H1 (cell line): ENCODE results near the gene LDLRAD4. TPM values are rescaled to one million over a fixed set of nuclear protein-coding genes. Genes with fewer than 3 reads are reported as not detected.
A peak's percentile ranks its signal among the peaks of the same experiment; 100 is the strongest.

Source experiments
- CTCF ChIA-PET: fragments of 300-600 bp; sonication (Branson Sonifier 250); formaldehyde crosslinking; loops from one replicate; lab custom pipeline; 2021; ENCODE audit not compliant: partially characterized antibody; lab: Charles Lee
- POLR2A ChIA-PET: fragments of 300-600 bp; sonication (Branson Sonifier 250); formaldehyde crosslinking; loops from one replicate; lab custom pipeline; 2021; ENCODE audit warnings: inconsistent platforms; ENCODE audit not compliant: partially characterized antibody; lab: Charles Lee
- DNase-seq, 2 experiments: peaks; one replicate each; pipeline versions ENCODE4 v3.0.0 to v3.0.0-alpha.2; 2010 to 2022; ENCODE audit warnings: low spot score in 2 of 2, low read depth in 1 of 2, mixed read lengths in 1 of 2
- FAIRE-seq: peaks from 2 replicates; lab custom pipeline; 2011; peaks lifted over from hg19 to GRCh38; lab: Jason Lieb, UNC
- H2AFZ ChIP-seq: 2 replicates; pipeline ENCODE4 v1.8.1; 2012; ENCODE audit warnings: low read length, inconsistent platforms
- H2AK5ac ChIP-seq: 2 replicates; pipeline ENCODE4 v1.6.1; 2013; ENCODE audit warnings: low read depth, low read length
- H2BK120ac ChIP-seq: replicated peaks from 2 replicates; pipeline ENCODE3; 2013; ENCODE audit warnings: low read depth, low read length, inconsistent platforms
- H2BK12ac ChIP-seq: 2 replicates; pipeline ENCODE4 v1.6.1; 2013; ENCODE audit warnings: low read depth, low read length
- H2BK15ac ChIP-seq: 2 replicates; pipeline ENCODE4 v1.6.1; 2013; ENCODE audit warnings: low read length
- H2BK20ac ChIP-seq: 2 replicates; pipeline ENCODE4 v1.6.1; 2013; ENCODE audit warnings: low read length
- H2BK5ac ChIP-seq: 2 replicates; pipeline ENCODE4 v1.6.1; 2013; ENCODE audit warnings: low read depth, low read length
- H3K14ac ChIP-seq: 2 replicates; pipeline ENCODE4 v1.6.1; 2013; ENCODE audit warnings: inconsistent platforms; ENCODE audit not compliant: insufficient read length
- H3K18ac ChIP-seq: 2 replicates; pipeline ENCODE4 v1.6.1; 2013; ENCODE audit warnings: low read length; ENCODE audit errors: extremely low read depth
- H3K23ac ChIP-seq: 2 replicates; pipeline ENCODE4 v1.6.1; 2013; ENCODE audit warnings: inconsistent platforms; ENCODE audit not compliant: insufficient read length
- H3K23me2 ChIP-seq: 2 replicates; pipeline ENCODE4 v1.6.1; 2013; ENCODE audit warnings: low read depth, low read length
- H3K27ac ChIP-seq: 2 replicates; pipeline ENCODE4 v1.6.1; 2011; ENCODE audit warnings: low read depth, low read length, inconsistent platforms
- H3K27me3 ChIP-seq, 4 experiments: replicated peaks in 1 of 4; 1 replicate in 1 of 4; 2 replicates in 3 of 4; pipeline versions ENCODE4 v1.6.1 to v1.8.1; 2011 to 2013; ENCODE audit warnings: low read length in 3 of 4, mild to moderate bottlenecking in 3 of 4, inconsistent platforms in 2 of 4, mixed read lengths in 2 of 4, moderate library complexity in 1 of 4; ENCODE audit not compliant: control insufficient read depth in 3 of 4, insufficient read depth in 3 of 4; ENCODE audit errors: extremely low read depth in 1 of 4
- H3K36me3 ChIP-seq, 4 experiments: 2 replicates each; pipeline versions ENCODE4 v1.6.1 to v1.8.1; 2011 to 2013; ENCODE audit warnings: mild to moderate bottlenecking in 4 of 4, low read length in 3 of 4, moderate library complexity in 2 of 4, control low read depth in 1 of 4, inconsistent platforms in 1 of 4; ENCODE audit not compliant: insufficient read depth in 4 of 4, control insufficient read depth in 2 of 4
- H3K4ac ChIP-seq: replicated peaks from 2 replicates; pipeline ENCODE3; 2013; ENCODE audit warnings: low read length, low read depth, mixed read lengths, inconsistent platforms; ENCODE audit not compliant: insufficient read length
- H3K4me1 ChIP-seq, 4 experiments: replicated peaks in 1 of 4; 1 replicate in 1 of 4; 2 replicates in 3 of 4; pipeline versions ENCODE4 v1.6.1 to v1.8.1; 2011 to 2013; ENCODE audit warnings: low read length in 3 of 4, inconsistent platforms in 2 of 4, mixed read lengths in 1 of 4; ENCODE audit not compliant: insufficient read depth in 4 of 4, control insufficient read depth in 3 of 4
- H3K4me2 ChIP-seq, 2 experiments: 2 replicates each; pipeline versions ENCODE4 v1.6.1 to v1.8.1; 2011 to 2013; ENCODE audit warnings: low read depth in 2 of 2, low read length in 2 of 2, control low read depth in 1 of 2, inconsistent platforms in 1 of 2, mild to moderate bottlenecking in 1 of 2; ENCODE audit not compliant: insufficient read depth in 1 of 2
- H3K4me3 ChIP-seq, 4 experiments: fragments of 200-600, 300-600 bp in 1 of 4; sonication (generic), shearing (Covaris generic), sonication (Bioruptor Twin) in 1 of 4; 2 replicates each; pipeline versions ENCODE4 v1.5.1 to v1.8.1; 2011 to 2016; ENCODE audit warnings: low read length in 4 of 4, low read depth in 3 of 4, control low read depth in 2 of 4, inconsistent platforms in 2 of 4, mild to moderate bottlenecking in 2 of 4, mixed read lengths in 1 of 4, moderate library complexity in 1 of 4; ENCODE audit not compliant: insufficient read depth in 2 of 4; ENCODE audit errors: extremely low read depth in 1 of 4
- H3K56ac ChIP-seq: replicated peaks from 2 replicates; pipeline ENCODE3; 2013; ENCODE audit warnings: low read depth, mild to moderate bottlenecking, mixed read lengths, low read length, inconsistent platforms; ENCODE audit not compliant: insufficient read length
- H3K79me1 ChIP-seq: 2 replicates; pipeline ENCODE4 v1.6.1; 2013; ENCODE audit warnings: low read depth, low read length, control low read depth
- H3K79me2 ChIP-seq, 2 experiments: 2 replicates each; pipeline versions ENCODE4 v1.6.1 to v1.8.1; 2012 to 2013; ENCODE audit warnings: low read length in 2 of 2, mild to moderate bottlenecking in 2 of 2, inconsistent platforms in 1 of 2; ENCODE audit not compliant: insufficient read depth in 2 of 2, control insufficient read depth in 1 of 2
- H3K9ac ChIP-seq, 4 experiments: replicated peaks in 1 of 4; 1 replicate in 1 of 4; 2 replicates in 3 of 4; pipeline versions ENCODE4 v1.6.1 to v1.8.1; 2011 to 2013; ENCODE audit warnings: low read depth in 3 of 4, low read length in 3 of 4, control low read depth in 2 of 4, mild to moderate bottlenecking in 2 of 4, moderate library complexity in 2 of 4, inconsistent platforms in 1 of 4; ENCODE audit errors: extremely low read depth in 1 of 4
- H3K9me3 ChIP-seq, 2 experiments: 2 replicates each; pipeline versions ENCODE4 v1.6.1 to v1.8.1; 2012 to 2013; ENCODE audit warnings: mild to moderate bottlenecking in 2 of 2, moderate library complexity in 2 of 2, control low read depth in 1 of 2, inconsistent platforms in 1 of 2, low read depth in 1 of 2, low read length in 1 of 2, mixed read lengths in 1 of 2; ENCODE audit not compliant: insufficient read depth in 2 of 2
- H4K20me1 ChIP-seq, 2 experiments: replicated peaks in 1 of 2; 2 replicates each; pipeline versions ENCODE3 to v1.8.1; 2011 to 2013; ENCODE audit warnings: inconsistent platforms in 2 of 2, low read length in 2 of 2, mild to moderate bottlenecking in 1 of 2; ENCODE audit not compliant: insufficient read depth in 2 of 2, control insufficient read depth in 1 of 2
- H4K5ac ChIP-seq: 2 replicates; pipeline ENCODE4 v1.6.1; 2013; ENCODE audit warnings: low read length, low read depth, mixed read lengths, inconsistent platforms; ENCODE audit not compliant: insufficient read length
- H4K8ac ChIP-seq: 2 replicates; pipeline ENCODE4 v1.8.0; 2013; ENCODE audit warnings: mild to moderate bottlenecking, moderate library complexity, low read length, inconsistent platforms; ENCODE audit not compliant: insufficient read depth; ENCODE audit errors: extremely low read depth
- H4K91ac ChIP-seq: replicated peaks from 2 replicates; pipeline ENCODE3; 2013; ENCODE audit warnings: low read length, mixed read lengths, inconsistent platforms; ENCODE audit not compliant: insufficient read length
- BRCA1 ChIP-seq: IDR thresholded peaks from 2 replicates; pipeline ENCODE4 v1.6.1; 2012; ENCODE audit warnings: low read depth, low read length, improper control_type of control experiment
- CHD2 ChIP-seq: IDR thresholded peaks from 2 replicates; pipeline ENCODE4 v1.6.1; 2012; ENCODE audit warnings: low read length, improper control_type of control experiment
- E2F6 ChIP-seq: IDR thresholded peaks from 2 replicates; pipeline ENCODE4 v1.6.1; 2012; ENCODE audit warnings: inconsistent platforms
- MAX ChIP-seq: IDR thresholded peaks from 2 replicates; pipeline ENCODE4 v1.6.1; 2012; ENCODE audit warnings: inconsistent platforms
- NANOG ChIP-seq: IDR thresholded peaks from 2 replicates; pipeline ENCODE4 v1.6.1; 2011; ENCODE audit warnings: low read length, low read depth, mild to moderate bottlenecking, inconsistent platforms; ENCODE audit not compliant: insufficient read depth, poor library complexity, severe bottlenecking
- WGBS, 2 experiments: shearing (Covaris generic) in 1 of 2; methylation state at CpG; one replicate each; pipeline versions ENCODE4 v1.1.6 to v1.1.7; 2013 to 2015; ENCODE audit warnings: low lambda C conversion rate in 2 of 2, mixed read lengths in 2 of 2, inconsistent platforms in 1 of 2, low coverage in 1 of 2, missing lambda C conversion rate in 1 of 2; ENCODE audit not compliant: insufficient replicate concordance in 2 of 2, insufficient coverage in 1 of 2, insufficient read length in 1 of 2; ENCODE audit errors: extremely low coverage in 1 of 2, missing lambda C conversion rate in 1 of 2; 5-methylcytosine and 5-hydroxymethylcytosine counted together
- polyA plus RNA-seq, 7 experiments: library from polyadenylated mRNA; depleted of rRNA in 3 of 7; stranded (reverse) in 5 of 7; unstranded in 2 of 7; fragments of >200 nt in 5 of 7; fragments of 200-250 nt in 2 of 7; gene quantifications; 1 replicate in 5 of 7; 2 replicates in 1 of 7; 4 replicates in 1 of 7; pipeline versions ENCODE4 v1.2.1 to v1.2.3, GENCODE V29; 2011 to 2013; ENCODE audit warnings: missing spikeins in 2 of 7, mixed read lengths in 2 of 7
- total RNA-seq: library from RNA; stranded (reverse); fragmentation: NEBNext Ultra II Directional; extraction: Animal tissue kit (Norgen Biotek cat#: 25700); gene quantifications from 2 replicates; pipeline ENCODE4 v1.2.1, GENCODE V29; 2021

Gene LDLRAD4
- total and polyA plus RNA-seq, 2 of the 8 experiments (the other 6 are each of a cell fraction or from before 2014, with no cell fraction given), result 0.77 to 1.4 TPM

GRCh38 chr18:13173578-13174145 is 44.9 kb upstream of the LDLRAD4 start:
- no peaks in the 10 kb centered on the region for H3K9me3 ChIP-seq
- no peak overlapping the region for H3K27ac ChIP-seq

More at GRCh38 chr18:13173578-13174145, 44.9 kb upstream of the LDLRAD4 start:
- H3K23ac ChIP-seq, result no peak overlapping the region
- H3K4me2 ChIP-seq, result no peak overlapping the region
- H3K27me3 ChIP-seq, result no peaks in the 10 kb centered on the region
- DNase-seq (no peak), FAIRE-seq (no peak)
- H3K9ac ChIP-seq, result no peak overlapping the region
- H4K91ac ChIP-seq, result no peak overlapping the region
- H4K5ac ChIP-seq, result no peak overlapping the region
- no peak overlapping the region for H3K56ac ChIP-seq
- no peak overlapping the region for H2BK5ac ChIP-seq
- H3K79me1 ChIP-seq, result no peaks in the 10 kb centered on the region
- no peak overlapping the region for H3K18ac ChIP-seq
- no peak overlapping the region for H2BK120ac ChIP-seq
- H3K79me2 ChIP-seq, result no peaks in the 10 kb centered on the region
- no peaks in the 10 kb centered on the region for H3K23me2 ChIP-seq
- WGBS, 2 experiments, result 92% methylated on average over 14 of the region's 14 CpGs; no CpG with 5 or more reads in 1 of the 2 experiments
- peaks cover 0 to 3% (median 0%) of the 10 kb centered on the region in 4 experiments; a peak in 1 of 7 replicates for H3K4me1 ChIP-seq
- H4K20me1 ChIP-seq, result no peaks in the 10 kb centered on the region
- H2BK15ac ChIP-seq, result no peak overlapping the region
- no peak overlapping the region for H3K4me3 ChIP-seq
- TF ChIP-seq MAX (0 out of 2 replicates have a peak, but pooled peaks have one; percentile 31), CHD2 (no peak), NANOG (no peak), BRCA1 (no peak), E2F6 (peak; percentile 62)
- H2BK20ac ChIP-seq, result no peak overlapping the region
- H2AFZ ChIP-seq, result no peak overlapping the region; the same call in 1 of the 2 replicates
- no peak overlapping the region for H3K14ac ChIP-seq
- H4K8ac ChIP-seq, result no peak overlapping the region
- no peak overlapping the region for H2BK12ac ChIP-seq
- POLR2A ChIA-PET, result no interaction called here
- no peak overlapping the region for H3K4ac ChIP-seq
- H3K36me3 ChIP-seq, result no peaks in the 10 kb centered on the region
- H2AK5ac ChIP-seq, result no peak overlapping the region
- CTCF ChIA-PET, result interaction anchor here (0.7 to 1.8 kb wide), 4 partner anchors 9 to 38 kb away, joined by 4 to 8 read pairs (median 4); no protein-coding TSS in a partner anchor
